Ovary (tissue), 9 donors: Measurements from ENCODE around the gene ISOC1. TPM values are rescaled to one million over a fixed set of nuclear protein-coding genes. Genes with fewer than 3 reads are reported as not detected.
A peak's percentile ranks its signal among the peaks of the same experiment; 100 is the strongest.

Experiments used
- DNase-seq, 5 donors: peaks; one replicate each; pipeline ENCODE4 v3.0.0-alpha.2; 2019 to 2020
- H3K27ac ChIP-seq, 2 donors: fragments of 200-600 bp; one replicate each; pipeline versions ENCODE4 v1.5.1 to v1.8.0; 2019 to 2022
- H3K27me3 ChIP-seq: fragments of 200-600 bp; one replicate; pipeline ENCODE4 v1.8.0; 2022
- H3K36me3 ChIP-seq: fragments of 200-600 bp; sonication (generic); one replicate; pipeline ENCODE4 v1.5.1; 2019
- H3K4me1 ChIP-seq: one replicate; pipeline ENCODE4 v1.8.1; 2013; ENCODE audit warnings: mild to moderate bottlenecking, moderate library complexity; ENCODE audit not compliant: insufficient read depth
- H3K4me3 ChIP-seq: fragments of 200-600 bp; sonication (generic); one replicate; pipeline ENCODE4 v1.5.1; 2017
- H3K9me3 ChIP-seq, 2 donors: fragments of 200-600 bp in 1 of 2; sonication (generic) in 1 of 2; one replicate each; pipeline versions ENCODE4 v1.5.1 to v1.8.1; 2013 to 2019; ENCODE audit warnings: mild to moderate bottlenecking in 1 of 2, moderate library complexity in 1 of 2
- EP300 ChIP-seq: sonication (generic); formaldehyde crosslinking; IDR thresholded peaks from one replicate; pipeline ENCODE4 v1.6.1; 2017; ENCODE audit warnings: antibody characterized with exemption
- POLR2A ChIP-seq: fragments of 450-650 bp; IDR thresholded peaks from one replicate; pipeline ENCODE4 v1.6.1; 2017; ENCODE audit warnings: antibody characterized with exemption, mild to moderate bottlenecking, moderate library complexity
- WGBS, 3 donors: extraction: QIAGEN DNeasy Blood & Tissue Kit in 1 of 3; methylation state at CpG; one replicate each; pipeline versions ENCODE4 v1.1.5 to v1.1.7; 2013 to 2017; 5-methylcytosine and 5-hydroxymethylcytosine counted together
- intact Hi-C, 4 donors: fragments of 100-400 bp; cut with DNase I; formaldehyde crosslinking; loops; one replicate each; pipeline versions ENCODE4 v1.11.0 to v1.15.1; 2022 to 2023
- polyA plus RNA-seq, 2 donors: library from polyadenylated mRNA; stranded (reverse); fragments of 200-250 nt in 1 of 2; fragments of 350-450 nt in 1 of 2; fragmentation: Illumina TruSeq in 1 of 2; extraction: RNeasy Lipid Tissue Mini Kit (QIAGEN cat#74804) in 1 of 2; gene quantifications; one replicate each; pipeline ENCODE4 v1.2.3, GENCODE V29; 2013 to 2014
- total RNA-seq, 7 donors: library from RNA; depleted of rRNA in 2 of 7; stranded (reverse); fragments of >200 nt in 2 of 7; fragmentation: NEBNext Ultra II Directional in 3 of 7; extraction: Animal tissue kit (Norgen Biotek cat#: 25700) in 3 of 7; gene quantifications; one replicate each; pipeline versions ENCODE4 v1.1.0 to v1.2.4, GENCODE V29; 2016 to 2023
- TF ChIP-seq, protein P1 (sequence below), 3 donors: fragments of 450-650 bp in 2 of 3; fragments of 200-600 bp in 1 of 3; IDR thresholded peaks; one replicate each; pipeline versions ENCODE4 v1.5.1 to v1.8.0; 2016 to 2022; ENCODE audit warnings: antibody characterized with exemption in 3 of 3, mild to moderate bottlenecking in 1 of 3
- donor health status: DM: no; HTN: no; CAD: no; lungs with moderate emphysema.
- donor health status: DM: no; HTN: no; CAD: no.
- donor health status: Bipolar disorder and iron deficiency.
- donor health status: DM: yes; HTN: yes; CAD: no.
- donor health status: DM: no; HTN: no; CAD: no.
- donor health status: DM: yes; HTN: yes; CAD: no.

Gene ISOC1
- total and polyA plus RNA-seq, 9 donors, result 19.1 to 98.0 (median 27.3) TPM

- intact Hi-C loops, result no loop called here
- no peaks in the 10 kb centered on the region for H3K36me3 ChIP-seq
- TF ChIP-seq EP300 (no peak), POLR2A (no peak)
- TF ChIP-seq, protein P1, sequence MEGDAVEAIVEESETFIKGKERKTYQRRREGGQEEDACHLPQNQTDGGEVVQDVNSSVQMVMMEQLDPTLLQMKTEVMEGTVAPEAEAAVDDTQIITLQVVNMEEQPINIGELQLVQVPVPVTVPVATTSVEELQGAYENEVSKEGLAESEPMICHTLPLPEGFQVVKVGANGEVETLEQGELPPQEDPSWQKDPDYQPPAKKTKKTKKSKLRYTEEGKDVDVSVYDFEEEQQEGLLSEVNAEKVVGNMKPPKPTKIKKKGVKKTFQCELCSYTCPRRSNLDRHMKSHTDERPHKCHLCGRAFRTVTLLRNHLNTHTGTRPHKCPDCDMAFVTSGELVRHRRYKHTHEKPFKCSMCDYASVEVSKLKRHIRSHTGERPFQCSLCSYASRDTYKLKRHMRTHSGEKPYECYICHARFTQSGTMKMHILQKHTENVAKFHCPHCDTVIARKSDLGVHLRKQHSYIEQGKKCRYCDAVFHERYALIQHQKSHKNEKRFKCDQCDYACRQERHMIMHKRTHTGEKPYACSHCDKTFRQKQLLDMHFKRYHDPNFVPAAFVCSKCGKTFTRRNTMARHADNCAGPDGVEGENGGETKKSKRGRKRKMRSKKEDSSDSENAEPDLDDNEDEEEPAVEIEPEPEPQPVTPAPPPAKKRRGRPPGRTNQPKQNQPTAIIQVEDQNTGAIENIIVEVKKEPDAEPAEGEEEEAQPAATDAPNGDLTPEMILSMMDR (IDR thresholded peaks at IDR 0.05), result no peak
Observed at GRCh38 chr5:129079496-129079895, 15.1 kb upstream of the ISOC1 start.

GRCh38 chr5:129080766-129081165 is 13.8 kb upstream of the ISOC1 start:
- H3K27ac ChIP-seq, result no peak overlapping the region
- DNase-seq, result no peak
- H3K4me3 ChIP-seq, result no peak overlapping the region
- H3K4me1 ChIP-seq, result no peaks in the 10 kb centered on the region
- intact Hi-C loops, result no loop called here
- H3K27me3 ChIP-seq, result no peaks in the 10 kb centered on the region
- no peaks in the 10 kb centered on the region for H3K9me3 ChIP-seq
- no peak for TF ChIP-seq POLR2A
- TF ChIP-seq, protein P1 (IDR thresholded peaks at IDR 0.05), result no peak
- no peaks in the 10 kb centered on the region for H3K36me3 ChIP-seq
- WGBS, 3 donors, result 95 to 96% (median 96%) methylated on average over 7 of the region's 7 CpGs

More at GRCh38 chr5:129079496-129079895, 15.1 kb upstream of the ISOC1 start:
- H3K4me3 ChIP-seq, result no peak overlapping the region
- no peak overlapping the region for H3K27ac ChIP-seq
- DNase-seq, result no peak
- H3K4me1 ChIP-seq, result no peaks in the 10 kb centered on the region
- H3K27me3 ChIP-seq, result no peaks in the 10 kb centered on the region
- H3K9me3 ChIP-seq, result no peaks in the 10 kb centered on the region

- intact Hi-C loops, result no loop called here
- 84 to 90% (median 85%) methylated on average over 6 of the region's 6 CpGs for WGBS, 3 donors
Observed at GRCh38 chr5:129082225-129083136, 12.1 kb upstream of the ISOC1 start.

DNA sequence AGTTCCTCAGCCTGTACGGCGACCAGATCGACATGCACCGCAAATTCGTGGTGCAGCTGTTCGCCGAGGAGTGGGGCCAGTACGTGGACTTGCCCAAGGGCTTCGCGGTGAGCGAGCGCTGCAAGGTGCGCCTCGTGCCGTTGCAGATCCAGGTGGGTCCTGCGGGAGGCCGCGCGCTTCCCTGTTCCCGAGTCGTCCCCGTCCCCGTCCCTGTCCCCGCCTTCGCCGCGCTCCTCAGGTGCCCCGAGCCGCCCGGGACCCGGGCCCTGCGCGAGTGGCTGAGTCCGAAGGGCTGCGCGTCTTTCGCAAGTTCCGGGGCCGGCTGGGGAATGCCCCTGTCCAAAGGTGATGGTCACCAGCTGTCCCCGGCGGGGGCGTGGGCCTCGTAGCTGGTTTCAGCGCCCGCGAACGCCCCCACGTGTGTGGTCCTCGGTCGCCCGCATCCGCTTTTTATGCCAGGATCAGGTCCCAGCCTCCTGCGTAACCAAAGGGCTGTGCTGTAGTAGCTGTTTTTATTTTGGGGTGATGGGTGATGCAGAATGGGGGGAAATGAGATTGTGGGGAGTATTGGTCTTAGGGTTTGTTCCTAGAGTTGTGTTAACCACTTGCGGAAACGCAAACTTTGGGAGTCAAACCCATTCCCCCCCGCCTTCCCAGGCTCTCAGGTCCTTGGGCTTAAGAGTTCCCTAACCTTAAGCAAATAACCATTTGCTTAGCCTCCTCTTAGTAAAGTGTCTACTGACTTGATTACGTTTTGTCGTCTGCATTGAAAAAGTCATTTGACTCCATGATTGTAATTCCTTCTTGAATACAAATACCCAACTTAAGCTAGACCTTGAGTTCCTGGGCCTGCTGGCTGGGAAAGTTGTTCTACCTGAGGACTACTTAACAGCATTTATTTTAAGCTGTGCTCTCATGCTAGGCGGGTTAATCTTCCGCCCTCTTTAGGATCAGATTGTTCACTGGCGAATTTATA is 663 bp downstream of the ISOC1 start:
- Histone ChIP-seq H3K9me3 (no peaks in the 10 kb centered on the region), H3K36me3 (no peaks in the 10 kb centered on the region), H3K27ac (peak overlapping the region; percentile 44 to 81), H3K4me3 (peak overlapping the region; percentile 93), H3K27me3 (no peaks in the 10 kb centered on the region), H3K4me1 (peaks cover 6% of the 10 kb centered on the region)
- TF ChIP-seq, protein P1 (IDR thresholded peaks at IDR 0.05), result no peak
- TF ChIP-seq EP300, result no peak
- TF ChIP-seq POLR2A, result no peak
- 1 to 3% (median 3%) methylated on average over 26 to 61 of the region's 61 CpGs for WGBS, 3 donors
- intact Hi-C loops, result no loop called here
- DNase-seq, result peak; percentile 73 to 79 (median 76)

More at GRCh38 chr5:129082225-129083136, 12.1 kb upstream of the ISOC1 start:
- Histone ChIP-seq H3K27me3 (no peaks in the 10 kb centered on the region), H3K4me1 (no peaks in the 10 kb centered on the region), H3K36me3 (no peaks in the 10 kb centered on the region), H3K4me3 (no peak overlapping the region), H3K27ac (no peak overlapping the region), H3K9me3 (no peaks in the 10 kb centered on the region)
- TF ChIP-seq EP300 (no peak), POLR2A (no peak)
- TF ChIP-seq, protein P1 (IDR thresholded peaks at IDR 0.05), result no peak
- no peak for DNase-seq
